GM21717 (cell line): ENCODE data around the gene TBXAS1.
A peak's percentile ranks its signal among the peaks of the same experiment; 100 is the strongest.

Source experiments
- ATAC-seq: cut with Tn5 transposase; IDR thresholded peaks from one replicate; pipeline ENCODE4 v1.9.1; 2021; ENCODE audit warnings: mild to moderate bottlenecking, moderate library complexity; ENCODE audit not compliant: unreplicated experiment

Gene TBXAS1

GRCh38 chr7:139854124-139854511 lies 25.1 kb downstream of the TBXAS1 start:
- no peak for ATAC-seq

GRCh38 chr7:139854803-139855497 lies 25.9 kb downstream of the TBXAS1 start:
- ATAC-seq: peak; percentile 27

GRCh38 chr7:139855498-139856270 lies 26.6 kb downstream of the TBXAS1 start:
- ATAC-seq: peak; percentile 93

GRCh38 chr7:139857791-139858190 lies 28.7 kb downstream of the TBXAS1 start:
- ATAC-seq: no peak

- no peak for ATAC-seq
Measured at GRCh38 chr7:139860090-139860775, 31.2 kb downstream of the TBXAS1 start.

- no peak for ATAC-seq
Measured at GRCh38 chr7:139861803-139862202, 32.7 kb downstream of the TBXAS1 start.

- ATAC-seq: no peak
Measured at GRCh38 chr7:139866047-139866837, 37.2 kb downstream of the TBXAS1 start.

GRCh38 chr7:139867847-139868246 lies 38.8 kb downstream of the TBXAS1 start:
- no peak for ATAC-seq

GRCh38 chr7:139869886-139870285 lies 40.8 kb downstream of the TBXAS1 start:
- ATAC-seq: no peak

GRCh38 chr7:139870380-139870779 lies 41.3 kb downstream of the TBXAS1 start:
- ATAC-seq: no peak

GRCh38 chr7:139871331-139871730 lies 42.3 kb downstream of the TBXAS1 start:
- ATAC-seq: no peak

- ATAC-seq: no peak
Measured at GRCh38 chr7:139871820-139872219, 42.8 kb downstream of the TBXAS1 start.

GRCh38 chr7:139873593-139874301 lies 44.7 kb downstream of the TBXAS1 start:
- no peak for ATAC-seq

GRCh38 chr7:139874302-139874629 lies 45.2 kb downstream of the TBXAS1 start:
- ATAC-seq: no peak

GRCh38 chr7:139875821-139876241 lies 46.8 kb downstream of the TBXAS1 start:
- no peak for ATAC-seq

GRCh38 chr7:139876622-139877283 lies 47.7 kb downstream of the TBXAS1 start:
- ATAC-seq: no peak

- no peak for ATAC-seq
Measured at GRCh38 chr7:139883814-139884213, 54.8 kb downstream of the TBXAS1 start.

GRCh38 chr7:139884441-139884840 lies 55.4 kb downstream of the TBXAS1 start:
- no peak for ATAC-seq

GRCh38 chr7:139885511-139885910 lies 56.4 kb downstream of the TBXAS1 start:
- ATAC-seq: no peak

GRCh38 chr7:139886206-139886605 lies 57.1 kb downstream of the TBXAS1 start:
- ATAC-seq: no peak
